ENCODE results near the gene PCF11. TPM values are rescaled to one million over a fixed set of nuclear protein-coding genes. Genes with fewer than 3 reads are reported as not detected.

The PCF11 gene
- total RNA-seq, 1 experiment from 2014 or later: 41.9 TPM

GRCh38 chr11:83152264-83152663 lies 4.7 kb upstream of the PCF11 start:
- DNase-seq (ENCODE audit: low read depth, low spot score): no peak
- ChIA-PET CTCF (no interaction called here), POLR2A (no interaction called here)

More at GRCh38 chr11:83152264-83152663, 4.7 kb upstream of the PCF11 start:
- no peaks in the 10 kb centered on the region for H3K9me3 ChIP-seq (ENCODE audit: control insufficient read depth in 1 of 2, insufficient read depth in 1 of 2, low read depth in 1 of 2, low read length in 2 of 2)
- H3K4me1 ChIP-seq (ENCODE audit: control insufficient read depth in 1 of 2, insufficient read depth in 2 of 2, low read length in 2 of 2): peaks cover 9 to 26% of the 10 kb centered on the region in 2 experiments
- H3K9ac ChIP-seq (ENCODE audit: low read length): no peak overlapping the region
- no peak overlapping the region for H3K27ac ChIP-seq (ENCODE audit: low read depth, low read length)
- intact Hi-C loops (cut with micrococcal nuclease): no loop called here
- H3K36me3 ChIP-seq (ENCODE audit: control insufficient read depth in 1 of 2, insufficient read depth in 2 of 2, low read length in 2 of 2): no peaks in the 10 kb centered on the region
- H3K9me2 ChIP-seq (ENCODE audit: insufficient read depth): no peaks in the 10 kb centered on the region
- no peak overlapping the region for H3K4me3 ChIP-seq (replicated peaks in 1 of 2; ENCODE audit: low read depth in 1 of 2, low read length in 2 of 2)
- peak overlapping the region; percentile 82 for H2AFZ ChIP-seq (ENCODE audit: low read depth, low read length, poor library complexity, severe bottlenecking)
- no peaks in the 10 kb centered on the region for H3K27me3 ChIP-seq (ENCODE audit: insufficient read depth, low read length)
- no TSS peak for BruUV-seq (replicated peaks)
- TF ChIP-seq ZNF274 (IDR thresholded peaks at IDR 0.05; ENCODE audit: low read depth, low read length): no peak
- no peak for TF ChIP-seq EGR1 (IDR thresholded peaks at IDR 0.05; ENCODE audit: low read depth)
- TF ChIP-seq FOSL1 (IDR thresholded peaks at IDR 0.05; ENCODE audit: low read depth): no peak
- TF ChIP-seq ZBTB33 (IDR thresholded peaks at IDR 0.05; ENCODE audit: extremely low read depth, insufficient replicate concordance, low read length): no peak
- no peak for TF ChIP-seq CBX3 (IDR thresholded peaks at IDR 0.05; ENCODE audit: low read depth)
- no peak for TF ChIP-seq SRF (IDR thresholded peaks at IDR 0.05; ENCODE audit: low read depth)
- no peak for TF ChIP-seq TCF7L2 (IDR thresholded peaks at IDR 0.05; ENCODE audit: borderline replicate concordance, extremely low read depth, insufficient read depth, insufficient read length)
- no peak for TF ChIP-seq POLR2AphosphoS5 (IDR thresholded peaks at IDR 0.05; ENCODE audit: low read depth, low read length)
- no peak for TF ChIP-seq JUND (IDR thresholded peaks at IDR 0.05)
- TF ChIP-seq SP1 (IDR thresholded peaks at IDR 0.05; ENCODE audit: low read depth): no peak
- no peak for TF ChIP-seq SIN3A (IDR thresholded peaks at IDR 0.05; ENCODE audit: low read depth)
- no peak for TF ChIP-seq YY1 (IDR thresholded peaks at IDR 0.05; ENCODE audit: extremely low read depth, insufficient replicate concordance, low read depth, low read length)
- no peak for TF ChIP-seq MAX (IDR thresholded peaks at IDR 0.05)
- no peak for TF ChIP-seq EZH2phosphoT487 (IDR thresholded peaks at IDR 0.05; ENCODE audit: borderline replicate concordance)
- no peak for TF ChIP-seq RAD21 (IDR thresholded peaks at IDR 0.05; ENCODE audit: low read depth)
- TF ChIP-seq POLR2A (IDR thresholded peaks at IDR 0.05; ENCODE audit: borderline replicate concordance, extremely low read depth, insufficient read depth, insufficient read length): no peak
- no peak for TF ChIP-seq ELF1 (IDR thresholded peaks at IDR 0.05; ENCODE audit: borderline replicate concordance, low read depth)
- no peak for TF ChIP-seq EZH2 (IDR thresholded peaks at IDR 0.05)
- TF ChIP-seq CEBPB (IDR thresholded peaks at IDR 0.05; ENCODE audit: low read depth): no peak
- TF ChIP-seq CTCF (IDR thresholded peaks at IDR 0.05 in 2 of 3, conservative IDR thresholded peaks at IDR 0.05 in 1 of 3; ENCODE audit: borderline replicate concordance in 1 of 3, insufficient read depth in 1 of 3, low read depth in 2 of 3, low read length in 2 of 3): no peak
- H4K20me1 ChIP-seq (ENCODE audit: insufficient read depth): no peaks in the 10 kb centered on the region
- ATAC-seq: no peak
- peak overlapping the region; percentile 57; the same call in 1 of the 2 replicates for H3K4me2 ChIP-seq (ENCODE audit: low read length)
- peaks cover 3% of the 10 kb centered on the region for H3K79me2 ChIP-seq (ENCODE audit: insufficient read depth, low read length)
- RAD21 ChIA-PET (ENCODE audit: low non-redundant PET in 1 of 2, low total read pairs in 2 of 2, uncharacterized antibody in 2 of 2, unreplicated experiment in 2 of 2): no interaction called here

Data from HCT116 (cell line).